Stomach (tissue), 4 donors: Measurements from ENCODE around the gene MOK.

Experiments used
- CTCF ChIP-seq, 7 experiments: fragments of 450-650 bp in 4 of 7; fragments of 200-600 bp in 3 of 7; sonication (generic) in 3 of 7; IDR thresholded peaks; one replicate each; pipeline ENCODE4 v1.5.1; 2016 to 2019; ENCODE audit warnings: antibody characterized with exemption in 7 of 7, control low read depth in 2 of 7, mild to moderate bottlenecking in 1 of 7
- EP300 ChIP-seq: sonication (generic); formaldehyde crosslinking; IDR thresholded peaks from one replicate; pipeline ENCODE4 v1.6.1; 2017; ENCODE audit warnings: antibody characterized with exemption
- POLR2A ChIP-seq, 4 donors: fragments of 450-650 bp; IDR thresholded peaks; one replicate each; pipeline ENCODE4 v1.6.1; 2016; ENCODE audit warnings: antibody characterized with exemption in 4 of 4, control low read depth in 2 of 4, mild to moderate bottlenecking in 1 of 4, moderate library complexity in 1 of 4

- TF ChIP-seq CTCF (IDR thresholded peaks at IDR 0.05) (no peak), POLR2A (IDR thresholded peaks at IDR 0.05) (no peak), EP300 (no peak)
Observed at GRCh38 chr14:102233081-102233480, 71.9 kb downstream of the MOK start.
